Hepatic stellate cell (primary cell): ENCODE results near the gene BUB1B.
A peak's percentile ranks its signal among the peaks of the same experiment; 100 is the strongest.
"Not testable (repeated sequence)": the region's sequence is repeated elsewhere in the genome, so short reads cannot be mapped to it uniquely, and the experiment has no call there.

Experiments used
- DNase-seq: peaks from one replicate; pipeline ENCODE4 v3.0.0; 2011; ENCODE audit warnings: low spot score

Gene BUB1B

GRCh38 chr15:40135846-40136450, 24.9 kb upstream of the BUB1B start:
- DNase-seq, result not testable (repeated sequence)

GRCh38 chr15:40136470-40137302, 24.2 kb upstream of the BUB1B start:
- no peak for DNase-seq

GRCh38 chr15:40137303-40138200, 23.3 kb upstream of the BUB1B start:
- no peak for DNase-seq

GRCh38 chr15:40138201-40138570, 22.7 kb upstream of the BUB1B start:
- DNase-seq, result not testable (repeated sequence)

- no peak for DNase-seq
These were observed 18.4 kb upstream of the BUB1B start for GRCh38 chr15:40142428-40142827.

GRCh38 chr15:40146037-40146436, 14.8 kb upstream of the BUB1B start:
- DNase-seq, result peak; percentile 23

- DNase-seq, result no peak
These were observed 11.5 kb upstream of the BUB1B start for GRCh38 chr15:40149339-40149738.

- DNase-seq, result no peak
These were observed 10.5 kb upstream of the BUB1B start for GRCh38 chr15:40150163-40150925.

GRCh38 chr15:40151499-40151898, 9.4 kb upstream of the BUB1B start:
- no peak for DNase-seq

- no peak for DNase-seq
These were observed 8.9 kb upstream of the BUB1B start for GRCh38 chr15:40151991-40152390.

- DNase-seq, result not testable (repeated sequence)
These were observed 6.0 kb upstream of the BUB1B start for GRCh38 chr15:40154821-40155220.

GRCh38 chr15:40155270-40155910, 5.5 kb upstream of the BUB1B start:
- no peak for DNase-seq

- no peak for DNase-seq
These were observed 3.0 kb upstream of the BUB1B start for GRCh38 chr15:40157778-40158447.

GRCh38 chr15:40160021-40160420, 848 bp upstream of the BUB1B start:
- no peak for DNase-seq

- no peak for DNase-seq
These were observed 973 bp downstream of the BUB1B start for GRCh38 chr15:40161693-40162391.

- DNase-seq, result no peak
These were observed 1.7 kb downstream of the BUB1B start for GRCh38 chr15:40162552-40162951.

- DNase-seq, result no peak
These were observed 3.0 kb downstream of the BUB1B start for GRCh38 chr15:40163657-40164416.

GRCh38 chr15:40167374-40167773, 6.5 kb downstream of the BUB1B start:
- not testable (repeated sequence) for DNase-seq

- no peak for DNase-seq
These were observed 14.3 kb downstream of the BUB1B start for GRCh38 chr15:40175160-40175559.
